OCI-LY1 (cell line): Measurements from ENCODE around the gene GLIPR2.

Source experiments
- H2AFZ ChIP-seq: fragments of 200-600 bp; sonication (generic), shearing (Covaris generic); 2 replicates; pipeline ENCODE4 v1.6.0; 2014; ENCODE audit warnings: antibody characterized with exemption, mild to moderate bottlenecking, low read length
- H3F3A ChIP-seq: fragments of 200-600 bp; sonication (generic), shearing (Covaris generic); 2 replicates; pipeline ENCODE4 v1.6.0; 2014; ENCODE audit warnings: mild to moderate bottlenecking, antibody characterized with exemption, low read length, moderate library complexity; ENCODE audit not compliant: insufficient read depth
- H3K27ac ChIP-seq: fragments of 200-600 bp; sonication (generic); 2 replicates; pipeline ENCODE4 v1.5.1; 2014; ENCODE audit warnings: low read length, mixed run types, mild to moderate bottlenecking, low read depth; ENCODE audit not compliant: poor library complexity, severe bottlenecking
- H3K27me3 ChIP-seq: fragments of 200-600 bp; sonication (generic); 2 replicates; pipeline ENCODE4 v1.6.0; 2014; ENCODE audit warnings: antibody characterized with exemption, mild to moderate bottlenecking, low read length, moderate library complexity; ENCODE audit not compliant: insufficient read depth
- H3K36me3 ChIP-seq: fragments of 200-600 bp; sonication (generic); 2 replicates; pipeline ENCODE4 v1.6.1; 2014; ENCODE audit warnings: mild to moderate bottlenecking, antibody characterized with exemption, low read length, moderate library complexity, mixed read lengths; ENCODE audit not compliant: insufficient read depth
- H3K4me1 ChIP-seq: fragments of 200-600 bp; sonication (generic); 2 replicates; pipeline ENCODE4 v1.5.1; 2014; ENCODE audit warnings: mild to moderate bottlenecking, low read length, moderate library complexity; ENCODE audit not compliant: insufficient read depth, severe bottlenecking
- H3K4me2 ChIP-seq: fragments of 200-600 bp; sonication (generic), shearing (Covaris generic); 2 replicates; pipeline ENCODE4 v1.6.1; 2014; ENCODE audit warnings: low read length
- H3K4me3 ChIP-seq: fragments of 200-600 bp; sonication (generic); 2 replicates; pipeline ENCODE4 v1.5.1; 2014; ENCODE audit warnings: low read length, low read depth, mild to moderate bottlenecking, mixed read lengths; ENCODE audit not compliant: poor library complexity, severe bottlenecking
- H3K79me2 ChIP-seq: fragments of 200-600 bp; shearing (Covaris generic); 2 replicates; pipeline ENCODE4 v1.6.1; 2016; ENCODE audit warnings: mixed run types, low read length, mixed read lengths; ENCODE audit not compliant: insufficient read depth
- H3K9ac ChIP-seq: fragments of 200-600 bp; sonication (generic), shearing (Covaris generic); 2 replicates; pipeline ENCODE4 v1.6.1; 2014; ENCODE audit warnings: mild to moderate bottlenecking, low read length, mixed read lengths
- H3K9me2 ChIP-seq: fragments of 200-600 bp; sonication (generic), shearing (Covaris generic); 2 replicates; pipeline ENCODE4 v1.6.1; 2014; ENCODE audit warnings: low read depth, mild to moderate bottlenecking, low read length, mixed read lengths
- H3K9me3 ChIP-seq: fragments of 200-600 bp; shearing (Covaris generic); 2 replicates; pipeline ENCODE4 v1.6.1; 2014; ENCODE audit warnings: low read length, mixed read lengths
- H4K20me1 ChIP-seq: fragments of 200-600 bp; sonication (generic), shearing (Covaris generic); 2 replicates; pipeline ENCODE4 v1.6.0; 2016; ENCODE audit warnings: mild to moderate bottlenecking, low read length; ENCODE audit not compliant: insufficient read depth
- CTCF ChIP-seq: fragments of 200-600 bp; sonication (generic), shearing (Covaris generic); IDR thresholded peaks from 2 replicates; pipeline ENCODE4 v1.5.1; 2017; ENCODE audit warnings: mild to moderate bottlenecking, antibody characterized with exemption, low read length, moderate library complexity, mixed read lengths
- EZH2 ChIP-seq: fragments of 200-600 bp; sonication (generic), shearing (Covaris generic); IDR thresholded peaks from 2 replicates; pipeline ENCODE4 v1.8.0; 2017; ENCODE audit warnings: borderline replicate concordance, mixed run types, mild to moderate bottlenecking, antibody characterized with exemption, low read length, moderate library complexity, mixed read lengths

Gene GLIPR2

GRCh38 chr9:36161187-36161586 lies 24.7 kb downstream of the GLIPR2 start:
- H3K9ac ChIP-seq, result no peak overlapping the region
- no peaks in the 10 kb centered on the region for H3K79me2 ChIP-seq
- no peak overlapping the region for H3K27ac ChIP-seq
- H4K20me1 ChIP-seq, result no peaks in the 10 kb centered on the region
- peaks cover 3% of the 10 kb centered on the region for H3K4me1 ChIP-seq
- no peak overlapping the region for H3K4me2 ChIP-seq
- 0 out of 2 replicates have a peak, but pooled peaks cover 9% of the 10 kb centered on the region for H3K27me3 ChIP-seq
- H3K36me3 ChIP-seq, result no peaks in the 10 kb centered on the region
- H3K9me2 ChIP-seq, result no peaks in the 10 kb centered on the region
- H3F3A ChIP-seq, result no peaks in the 10 kb centered on the region
- no peak overlapping the region for H3K4me3 ChIP-seq
- TF ChIP-seq EZH2, result no peak
- no peak for TF ChIP-seq CTCF
- H2AFZ ChIP-seq, result no peak overlapping the region
- H3K9me3 ChIP-seq, result no peaks in the 10 kb centered on the region

- H4K20me1 ChIP-seq, result no peaks in the 10 kb centered on the region
- 0 out of 2 replicates have a peak, but pooled peaks cover 9% of the 10 kb centered on the region for H3K27me3 ChIP-seq
- H3K36me3 ChIP-seq, result no peaks in the 10 kb centered on the region
- H3K9me3 ChIP-seq, result no peaks in the 10 kb centered on the region
- H3K79me2 ChIP-seq, result no peaks in the 10 kb centered on the region
- no peak overlapping the region for H2AFZ ChIP-seq
- TF ChIP-seq EZH2 (no peak), CTCF (no peak)
- no peak overlapping the region for H3K27ac ChIP-seq
- no peak overlapping the region for H3K4me3 ChIP-seq
- H3K9ac ChIP-seq, result no peak overlapping the region
- H3F3A ChIP-seq, result no peaks in the 10 kb centered on the region
- H3K4me2 ChIP-seq, result no peak overlapping the region
- peaks cover 9% of the 10 kb centered on the region for H3K4me1 ChIP-seq
- no peaks in the 10 kb centered on the region for H3K9me2 ChIP-seq
These were observed 25.7 kb downstream of the GLIPR2 start for GRCh38 chr9:36162211-36162738.

- H3F3A ChIP-seq, result no peaks in the 10 kb centered on the region
- H3K9ac ChIP-seq, result no peak overlapping the region
- H3K27me3 ChIP-seq, result 0 out of 2 replicates have a peak, but pooled peaks cover 9% of the 10 kb centered on the region
- H3K4me1 ChIP-seq, result peaks cover 9% of the 10 kb centered on the region
- no peaks in the 10 kb centered on the region for H3K79me2 ChIP-seq
- H3K36me3 ChIP-seq, result no peaks in the 10 kb centered on the region
- no peak overlapping the region for H3K4me3 ChIP-seq
- H3K9me2 ChIP-seq, result no peaks in the 10 kb centered on the region
- H3K27ac ChIP-seq, result no peak overlapping the region
- H4K20me1 ChIP-seq, result no peaks in the 10 kb centered on the region
- H2AFZ ChIP-seq, result no peak overlapping the region
- no peak overlapping the region for H3K4me2 ChIP-seq
- TF ChIP-seq CTCF, result no peak
- TF ChIP-seq EZH2, result no peak
- no peaks in the 10 kb centered on the region for H3K9me3 ChIP-seq
These were observed 26.7 kb downstream of the GLIPR2 start for GRCh38 chr9:36163049-36163785.
